Measurements from ENCODE around the gene STK32C.

- TF ChIP-seq POLR2A (IDR thresholded peaks at IDR 0.05): no peak
- TF ChIP-seq, protein P1, sequence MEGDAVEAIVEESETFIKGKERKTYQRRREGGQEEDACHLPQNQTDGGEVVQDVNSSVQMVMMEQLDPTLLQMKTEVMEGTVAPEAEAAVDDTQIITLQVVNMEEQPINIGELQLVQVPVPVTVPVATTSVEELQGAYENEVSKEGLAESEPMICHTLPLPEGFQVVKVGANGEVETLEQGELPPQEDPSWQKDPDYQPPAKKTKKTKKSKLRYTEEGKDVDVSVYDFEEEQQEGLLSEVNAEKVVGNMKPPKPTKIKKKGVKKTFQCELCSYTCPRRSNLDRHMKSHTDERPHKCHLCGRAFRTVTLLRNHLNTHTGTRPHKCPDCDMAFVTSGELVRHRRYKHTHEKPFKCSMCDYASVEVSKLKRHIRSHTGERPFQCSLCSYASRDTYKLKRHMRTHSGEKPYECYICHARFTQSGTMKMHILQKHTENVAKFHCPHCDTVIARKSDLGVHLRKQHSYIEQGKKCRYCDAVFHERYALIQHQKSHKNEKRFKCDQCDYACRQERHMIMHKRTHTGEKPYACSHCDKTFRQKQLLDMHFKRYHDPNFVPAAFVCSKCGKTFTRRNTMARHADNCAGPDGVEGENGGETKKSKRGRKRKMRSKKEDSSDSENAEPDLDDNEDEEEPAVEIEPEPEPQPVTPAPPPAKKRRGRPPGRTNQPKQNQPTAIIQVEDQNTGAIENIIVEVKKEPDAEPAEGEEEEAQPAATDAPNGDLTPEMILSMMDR (IDR thresholded peaks at IDR 0.05): no peak
These were observed 55.8 kb downstream of the STK32C start for GRCh38 chr10:132251928-132252327.

All from body of pancreas (tissue), 4 donors.